SK-N-MC (cell line): ENCODE measurements around the gene CHN1.

ENCODE experiments used
- EZH2 ChIP-seq: fragments of 200-600 bp; sonication (generic); IDR thresholded peaks from one replicate; pipeline ENCODE4 v1.6.1; 2017; ENCODE audit warnings: antibody characterized with exemption
- POLR2AphosphoS5 ChIP-seq: IDR thresholded peaks from 2 replicates; pipeline ENCODE4 v1.6.1; 2012; ENCODE audit warnings: mild to moderate bottlenecking, low read depth, low read length, borderline replicate concordance

- TF ChIP-seq EZH2 (no peak), POLR2AphosphoS5 (no peak)
These were observed 184.8 kb downstream of the CHN1 start for GRCh38 chr2:174820361-174820760.
